HG03378 (cell line): Measurements from ENCODE around the gene DIPK1C.
"Not testable (repeated sequence)": the region's sequence is repeated elsewhere in the genome, so short reads cannot be mapped to it uniquely, and the experiment has no call there.

ENCODE experiments used
- ATAC-seq: cut with Tn5 transposase; IDR thresholded peaks from one replicate; pipeline ENCODE4 v1.9.1; 2021; ENCODE audit warnings: mild to moderate bottlenecking, moderate library complexity; ENCODE audit not compliant: unreplicated experiment

The DIPK1C gene

DNA sequence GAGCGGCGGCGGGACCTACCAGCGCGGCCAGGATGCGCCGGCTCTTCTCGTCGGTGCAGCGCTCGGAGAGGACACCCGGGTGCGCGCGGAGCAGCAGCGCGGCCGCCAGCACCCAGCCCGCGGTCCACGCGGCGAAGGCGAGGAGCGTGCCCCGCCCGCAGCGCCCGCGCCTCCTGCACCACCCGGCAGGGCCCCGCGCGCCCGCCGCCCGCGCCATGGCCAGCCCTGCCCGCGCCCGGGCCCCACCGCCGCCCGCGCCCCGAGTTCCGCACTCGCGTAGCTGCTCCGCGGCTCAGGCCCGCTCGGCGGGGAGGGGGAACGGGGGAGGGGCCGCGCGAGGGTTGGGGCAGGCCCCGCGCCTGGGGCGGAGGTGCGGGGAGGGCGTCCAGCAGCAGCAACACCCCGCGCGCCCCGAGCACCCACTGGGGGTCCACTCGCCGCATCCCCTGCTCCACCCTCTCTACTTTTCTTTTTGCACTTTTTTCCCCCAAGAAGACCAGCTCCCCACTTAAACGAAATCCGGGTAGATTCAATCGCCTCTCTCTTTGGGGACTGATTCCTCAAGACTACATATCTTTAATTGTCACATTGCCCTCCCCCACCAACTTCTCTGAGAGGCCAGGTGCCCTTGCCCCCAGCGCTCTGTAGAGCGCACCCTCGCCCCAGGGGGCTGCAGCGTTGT, at the start of gene DIPK1C:
Gene DIPK1C, minus strand, starts transcription at position 266 of the 682 bp plus-strand sequence. Its CDS starts 49 bp downstream, at position 217.
- no peak for ATAC-seq

DNA sequence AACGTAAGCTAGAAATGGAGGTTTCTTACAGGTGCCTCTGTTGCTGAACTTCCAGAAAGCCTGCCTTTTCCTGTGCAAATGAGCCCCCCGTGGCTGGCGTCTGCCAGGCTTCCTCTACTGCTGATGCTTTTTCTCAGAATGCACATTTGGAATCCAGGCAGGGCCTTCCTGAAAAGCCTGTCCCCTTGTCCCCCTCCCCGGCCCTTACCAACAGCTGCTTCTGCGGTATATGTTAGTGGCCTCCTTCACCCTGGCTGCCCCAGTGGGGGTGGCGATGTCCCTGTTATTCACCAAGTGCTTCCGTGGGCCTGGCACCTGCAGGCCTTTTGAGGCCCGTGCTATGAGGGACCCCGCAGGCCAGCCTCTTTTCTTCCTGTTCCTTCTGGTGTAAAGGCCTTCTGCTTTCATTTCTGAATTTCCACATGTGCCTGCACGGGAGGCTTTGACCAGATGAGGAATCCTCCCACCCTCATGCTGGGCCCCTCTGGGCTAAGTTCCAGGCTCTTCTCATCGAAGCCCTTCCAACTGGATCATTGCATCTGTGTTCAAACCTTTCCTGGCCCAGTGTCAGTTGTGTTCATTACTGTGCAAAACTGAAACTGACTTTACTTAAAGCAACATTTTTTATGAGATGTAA, 49.5 kb upstream of the DIPK1C start:
- ATAC-seq: no peak

DNA sequence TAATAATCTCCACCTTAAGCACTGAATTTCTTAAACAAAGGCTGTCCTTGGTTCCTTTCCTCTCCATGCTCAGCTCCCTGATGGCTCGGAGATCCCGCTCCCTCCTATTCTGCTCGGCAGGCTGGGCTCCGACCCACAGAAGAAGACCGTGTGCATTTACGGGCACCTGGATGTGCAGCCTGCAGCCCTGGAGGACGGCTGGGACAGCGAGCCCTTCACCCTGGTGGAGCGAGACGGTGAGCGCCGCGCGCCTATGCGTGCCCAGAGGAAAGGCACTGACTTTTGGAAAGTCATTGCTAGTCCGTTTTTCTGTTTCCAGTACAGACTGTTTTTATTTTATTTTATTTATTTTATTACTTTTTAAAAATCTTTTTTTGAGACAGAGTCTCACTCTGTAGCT, 48.7 kb upstream of the DIPK1C start:
- no peak for ATAC-seq

DNA sequence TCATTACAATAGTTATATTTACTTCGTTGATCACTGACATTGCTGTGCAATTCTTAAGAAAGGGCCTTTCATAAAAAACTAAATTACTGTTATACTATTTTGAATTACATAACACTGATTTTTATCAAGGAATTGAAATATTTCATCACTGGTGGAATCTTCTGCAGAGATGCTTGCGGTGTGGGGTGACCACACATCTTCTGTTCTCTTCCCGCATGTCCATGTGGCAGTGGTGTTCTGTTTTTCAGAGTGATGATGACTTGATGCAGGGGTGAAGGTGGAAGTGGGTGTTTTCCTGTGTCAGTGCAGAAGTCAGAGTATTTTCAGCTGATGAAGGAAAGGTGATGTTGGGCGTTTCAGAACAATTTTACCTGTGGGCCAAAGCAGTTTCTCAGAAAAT, 46.0 kb upstream of the DIPK1C start:
- no peak for ATAC-seq

DNA sequence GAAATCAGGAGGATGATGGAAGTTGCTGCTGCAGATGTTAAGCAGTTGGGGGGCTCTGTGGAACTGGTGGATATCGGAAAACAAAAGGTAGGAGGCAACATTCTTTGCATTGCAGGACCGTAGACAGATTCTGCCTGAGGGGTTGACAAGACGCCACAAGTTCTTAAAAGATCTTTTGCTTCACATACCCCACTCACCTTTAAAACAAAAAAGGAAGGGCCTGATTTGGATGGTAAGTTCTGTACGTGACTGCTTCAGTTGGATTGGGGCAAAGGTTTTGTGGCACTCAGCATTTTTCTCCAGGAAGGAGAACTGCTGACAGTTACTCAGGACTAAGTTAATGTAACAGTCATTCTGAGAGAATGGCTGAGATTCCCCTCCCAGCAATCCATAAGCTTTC, 44.3 kb upstream of the DIPK1C start:
- no peak for ATAC-seq

DNA sequence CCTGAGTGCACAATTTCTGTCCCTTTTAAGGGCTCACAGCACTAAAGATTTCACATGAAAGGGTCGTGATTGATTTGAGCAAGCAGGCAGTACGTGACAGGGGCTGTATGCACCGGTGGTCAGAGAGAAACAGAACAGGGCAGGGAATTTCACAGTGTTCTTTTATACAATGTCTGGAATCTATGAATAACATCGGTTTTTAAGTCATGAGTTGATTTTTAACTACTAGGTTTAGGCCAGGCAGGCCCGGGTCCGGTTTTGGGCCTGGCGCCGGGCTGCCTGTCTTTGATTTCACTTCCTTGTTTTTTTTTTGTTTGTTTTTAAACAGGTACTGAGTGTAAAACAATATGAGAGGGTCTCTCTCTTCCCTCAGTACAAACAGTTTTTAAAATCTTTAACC, 43.7 kb upstream of the DIPK1C start:
- ATAC-seq: not testable (repeated sequence)

DNA sequence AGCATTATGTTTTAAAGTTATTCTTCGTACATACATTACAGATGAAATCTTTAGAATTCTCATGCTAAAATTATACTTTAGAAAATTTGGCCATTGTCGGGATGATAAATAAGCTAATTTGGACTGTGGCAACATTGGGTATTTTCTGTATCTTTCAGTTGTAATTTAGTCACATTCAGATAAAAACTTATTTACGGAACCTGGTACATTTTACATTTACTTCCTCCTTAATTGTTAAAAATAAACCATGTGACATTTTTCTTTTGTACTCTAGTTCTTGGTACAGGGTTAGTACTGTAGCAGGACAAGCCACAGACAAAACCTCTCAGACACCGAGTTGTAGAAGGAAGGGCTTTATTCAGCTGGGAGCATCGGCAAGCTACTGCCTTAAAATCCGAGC, 43.3 kb upstream of the DIPK1C start:
- ATAC-seq: no peak

DNA sequence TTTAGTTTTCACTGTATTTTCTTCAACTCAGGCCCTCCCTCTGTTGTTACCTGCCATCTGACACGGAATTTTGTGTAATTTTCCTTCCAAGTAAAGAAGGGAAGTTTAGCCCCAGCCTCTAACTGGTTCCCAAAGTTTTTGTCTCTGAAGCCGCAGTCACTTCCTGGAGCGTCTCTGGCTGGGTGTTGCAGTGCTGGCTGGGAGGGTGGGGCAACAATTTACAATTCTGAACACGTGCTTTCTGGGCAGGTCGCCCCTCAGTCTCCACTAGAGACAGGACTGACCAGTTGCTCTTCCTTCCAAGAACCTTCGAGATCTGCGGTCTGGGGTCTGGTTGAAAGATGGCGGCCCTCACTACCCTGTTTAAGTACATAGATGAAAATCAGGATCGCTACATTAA, 42.5 kb upstream of the DIPK1C start:
- peak; percentile 41 for ATAC-seq

DNA sequence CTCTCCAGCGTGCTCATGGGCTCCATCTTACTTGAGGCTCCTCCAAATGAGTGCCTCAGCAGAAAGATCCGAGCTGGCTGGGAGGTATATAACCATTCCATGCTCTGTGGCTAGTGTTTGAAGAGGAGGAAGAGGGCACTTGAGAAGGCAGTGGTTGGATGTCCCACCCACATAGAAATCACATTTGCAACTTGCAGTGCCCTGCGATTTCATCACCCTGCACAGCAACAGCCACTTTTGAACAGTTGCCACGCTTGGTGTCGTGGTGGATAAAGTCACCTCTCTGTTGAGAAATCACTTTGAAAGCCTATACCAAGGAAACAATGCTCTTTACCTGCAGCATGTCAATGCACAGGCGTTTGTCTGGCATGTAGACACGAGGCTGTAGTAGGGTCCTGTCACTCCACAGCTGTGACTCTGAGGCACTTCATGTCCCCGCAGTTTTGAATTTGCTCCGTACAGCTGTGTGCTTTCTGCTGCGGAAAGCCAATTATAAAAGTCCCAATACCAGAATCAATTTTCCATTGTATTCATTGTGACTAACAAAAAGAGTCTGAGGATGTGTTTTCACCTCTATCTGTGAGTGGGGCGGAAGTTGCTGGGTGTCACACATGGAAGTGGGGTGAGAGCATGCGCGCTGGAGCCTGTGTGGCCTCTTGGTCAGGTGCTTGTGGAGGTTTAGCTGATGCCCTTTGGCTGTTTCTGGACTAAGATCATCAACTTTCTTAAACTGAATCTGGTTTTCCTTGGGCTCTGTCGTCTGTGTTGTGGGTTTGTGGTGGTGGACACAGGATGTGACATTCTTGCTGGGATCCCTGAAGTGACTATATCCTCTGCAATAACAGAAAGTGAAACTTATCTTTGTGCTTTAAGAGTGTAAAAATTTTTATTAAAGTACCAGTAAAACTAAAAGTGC, 41.9 kb upstream of the DIPK1C start:
- ATAC-seq: peak; percentile 48

DNA sequence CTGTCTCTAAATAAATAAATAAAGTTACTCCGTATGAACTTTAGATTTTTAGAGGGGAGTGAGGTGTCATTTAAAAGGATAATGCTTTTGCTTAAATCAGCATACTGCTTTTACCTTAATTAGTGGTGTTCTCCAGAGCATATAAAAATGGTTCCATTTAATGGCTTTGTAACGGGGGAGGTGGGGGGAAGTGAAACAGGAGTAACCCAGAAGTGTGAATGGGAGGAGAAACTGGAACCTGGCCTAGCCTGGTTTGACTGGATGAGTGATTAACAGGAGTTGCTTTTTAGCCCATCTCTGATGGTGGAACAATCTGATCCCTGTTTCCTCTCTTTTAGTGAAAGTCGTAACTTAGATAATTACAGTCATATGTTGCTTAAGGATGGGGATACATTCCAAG, 40.7 kb upstream of the DIPK1C start:
- ATAC-seq: no peak

DNA sequence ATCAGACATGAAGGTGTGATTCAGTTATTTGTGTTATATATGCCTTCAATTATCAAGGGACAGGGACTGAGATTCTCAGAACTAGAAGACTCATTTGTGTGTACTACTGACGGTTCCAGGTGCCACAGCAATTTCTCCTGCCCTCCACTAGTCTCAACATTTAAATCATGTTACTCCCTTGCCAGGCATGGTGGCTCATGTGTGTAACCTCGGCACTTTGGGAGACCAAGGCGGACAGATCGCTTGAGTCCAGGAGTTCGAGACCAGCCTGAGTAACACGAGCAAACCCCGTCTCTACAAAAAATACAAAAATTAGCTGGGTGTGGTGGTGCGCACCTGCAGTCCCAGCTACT, 40.2 kb upstream of the DIPK1C start:
- no peak for ATAC-seq

DNA sequence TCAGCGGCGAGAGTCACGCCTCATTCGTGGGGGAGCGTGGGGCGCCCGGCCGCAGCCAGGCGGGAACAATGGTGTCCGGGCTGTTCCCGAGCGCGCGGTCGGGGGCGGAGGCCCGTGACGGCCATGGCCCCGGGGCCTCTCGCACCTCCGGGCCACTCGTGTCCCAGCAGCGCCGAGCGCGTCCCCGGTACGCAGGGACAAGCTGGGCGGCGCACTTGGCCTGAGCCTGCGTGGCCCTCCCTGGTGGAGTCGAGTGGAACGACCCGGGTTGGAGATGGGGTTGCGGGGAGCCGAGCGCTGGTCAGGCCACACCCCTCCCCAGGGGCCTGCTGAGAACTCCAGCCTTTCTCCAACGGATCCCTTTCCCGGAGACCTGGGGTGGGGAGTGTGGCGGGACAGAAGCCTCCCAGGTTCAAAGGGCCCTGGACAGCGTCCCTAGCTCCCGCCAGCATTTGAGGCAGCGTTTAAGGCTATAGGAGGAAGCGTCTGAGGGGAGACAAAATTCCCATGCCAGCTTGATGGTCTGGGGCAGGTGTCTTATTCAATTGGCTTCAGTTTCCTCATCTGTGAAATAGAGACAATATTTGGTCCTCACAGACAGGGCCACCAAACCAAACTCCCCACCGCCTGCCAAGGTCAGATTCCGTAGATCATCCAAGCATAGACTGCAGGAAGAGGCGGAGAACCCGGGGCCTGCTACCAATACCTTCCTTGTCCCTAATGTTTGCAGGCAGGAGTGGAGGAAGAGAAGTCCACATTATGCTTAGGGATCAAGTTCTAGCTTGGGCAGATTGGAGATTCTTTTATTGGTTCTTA, 39.6 kb upstream of the DIPK1C start:
- peak; percentile 4 for ATAC-seq

DNA sequence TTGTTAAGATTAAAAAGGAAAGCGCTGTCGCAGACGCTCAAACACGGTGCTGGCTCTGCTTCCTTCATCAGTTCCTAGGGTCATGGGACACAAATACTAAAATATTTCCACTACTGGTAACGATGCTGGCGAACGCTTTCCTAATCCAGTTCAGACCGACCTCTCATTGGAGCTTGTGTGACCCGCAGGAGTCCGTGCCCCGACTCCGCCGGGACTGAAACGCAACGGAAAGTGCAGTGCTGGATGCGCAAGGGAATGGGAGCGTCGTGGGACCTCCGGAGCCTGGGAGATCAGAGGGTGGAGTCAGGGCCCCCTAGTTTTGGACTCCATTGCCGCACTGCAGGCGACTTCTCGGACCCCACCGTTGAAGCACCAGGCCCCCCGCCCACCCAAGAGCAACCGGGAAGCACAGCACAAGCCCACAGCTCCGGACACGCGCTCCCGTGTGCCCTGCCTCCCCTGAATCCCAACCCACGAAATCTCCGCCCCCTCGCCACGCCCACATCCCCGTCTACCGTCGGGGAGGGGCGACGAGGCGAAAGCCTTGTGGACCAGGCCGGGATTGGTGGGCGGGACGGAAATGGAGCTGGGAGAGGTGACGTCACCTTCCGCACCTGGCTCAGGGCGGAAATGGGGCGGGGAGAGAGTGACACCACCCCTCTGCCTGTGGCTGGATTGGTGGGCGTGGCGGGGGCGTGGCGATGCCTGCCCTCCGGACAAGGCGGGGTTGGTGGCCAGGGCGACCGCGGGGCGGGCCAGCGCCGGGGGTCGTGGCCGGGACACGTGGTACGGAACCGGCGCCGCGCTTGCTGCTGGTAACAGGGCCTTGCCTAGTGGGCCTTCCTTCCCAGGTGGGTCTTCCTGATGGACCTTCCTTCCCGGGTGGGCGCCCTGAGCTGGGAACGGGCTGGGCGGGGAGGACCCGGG, 38.7 kb upstream of the DIPK1C start, which contains the start of gene CNDP2:
Gene CNDP2, plus strand, starts transcription at position 783 of the 927 bp plus-strand sequence. CDS start 3,611 bp downstream, outside the sequence.
- peak; percentile 56 for ATAC-seq

DNA sequence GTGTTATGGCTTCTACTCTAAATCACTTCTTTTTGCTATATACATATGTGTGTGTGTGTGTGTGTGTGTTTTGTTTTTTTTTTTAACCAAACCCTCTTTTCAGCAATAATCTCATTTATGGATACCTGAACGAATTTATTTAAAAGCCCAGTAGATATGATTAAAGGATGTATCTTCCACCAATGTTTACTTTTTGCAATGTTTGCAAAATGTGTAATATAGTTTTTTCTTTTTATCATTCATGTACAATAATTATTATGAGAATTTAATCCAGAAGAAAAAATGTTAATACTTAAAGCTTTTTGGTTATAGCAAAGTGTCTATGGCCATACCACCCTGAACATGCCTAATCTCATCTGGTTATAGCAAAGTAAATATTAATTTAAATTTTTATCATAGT, 37.4 kb upstream of the DIPK1C start:
- no peak for ATAC-seq

DNA sequence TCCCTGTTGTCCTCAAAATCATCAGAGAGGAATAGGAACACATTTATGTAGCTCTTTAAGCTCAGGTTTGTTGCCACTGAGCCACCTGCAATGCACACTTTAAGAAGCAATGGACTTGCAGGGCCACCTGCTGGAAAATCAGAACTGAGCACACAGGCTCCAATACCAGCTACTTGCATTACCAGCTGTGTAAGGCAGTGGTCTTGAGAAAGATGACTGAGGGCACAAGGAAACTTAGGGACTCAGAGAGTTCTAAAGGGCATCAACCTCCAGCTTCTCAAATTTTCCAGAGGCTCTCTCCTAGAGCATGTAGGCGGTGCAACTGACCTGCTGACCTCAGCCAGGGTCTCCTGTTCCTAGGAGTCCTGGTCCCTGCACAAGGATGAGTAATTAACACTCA, 36.6 kb upstream of the DIPK1C start:
- ATAC-seq: peak; percentile 39

DNA sequence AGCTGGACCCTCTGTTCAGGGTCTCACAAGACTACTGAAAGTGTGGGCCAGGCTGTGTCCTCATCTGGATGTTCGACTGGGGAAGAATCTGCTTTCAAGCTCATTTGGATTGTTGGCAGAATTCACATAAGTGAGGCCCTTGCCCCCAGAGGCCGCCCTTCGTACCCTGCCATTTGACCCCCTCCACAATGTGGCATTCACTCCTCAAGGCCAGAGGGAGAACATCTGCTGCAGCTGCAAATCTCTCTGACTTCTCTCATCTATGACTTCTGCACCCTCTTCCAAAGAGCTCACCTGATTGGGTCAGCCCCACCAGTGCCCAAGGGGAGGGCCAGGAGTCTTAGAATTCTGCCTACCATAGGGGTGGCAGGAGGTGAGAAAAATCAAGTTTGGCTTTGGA, 35.2 kb upstream of the DIPK1C start:
- no peak for ATAC-seq

DNA sequence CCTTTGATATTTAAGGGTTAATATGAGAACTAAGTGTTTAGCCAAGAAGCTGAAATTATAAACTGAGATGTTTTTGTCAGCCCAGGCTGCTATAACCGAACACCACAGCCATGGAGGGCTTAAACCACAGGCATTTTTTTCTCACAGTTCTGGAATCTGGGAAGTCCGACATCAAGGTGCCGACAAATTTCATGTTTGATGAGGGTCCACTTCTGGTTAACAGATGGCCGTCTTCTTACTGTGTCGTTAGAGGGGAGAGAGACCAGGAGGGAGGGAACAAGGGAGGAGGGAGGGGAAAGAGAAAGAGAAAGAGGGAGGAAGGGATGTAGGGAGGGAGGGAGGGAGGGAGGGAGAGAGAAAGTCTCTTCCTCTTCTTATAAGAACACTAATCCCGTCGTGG, 32.6 kb upstream of the DIPK1C start:
- no peak for ATAC-seq

DNA sequence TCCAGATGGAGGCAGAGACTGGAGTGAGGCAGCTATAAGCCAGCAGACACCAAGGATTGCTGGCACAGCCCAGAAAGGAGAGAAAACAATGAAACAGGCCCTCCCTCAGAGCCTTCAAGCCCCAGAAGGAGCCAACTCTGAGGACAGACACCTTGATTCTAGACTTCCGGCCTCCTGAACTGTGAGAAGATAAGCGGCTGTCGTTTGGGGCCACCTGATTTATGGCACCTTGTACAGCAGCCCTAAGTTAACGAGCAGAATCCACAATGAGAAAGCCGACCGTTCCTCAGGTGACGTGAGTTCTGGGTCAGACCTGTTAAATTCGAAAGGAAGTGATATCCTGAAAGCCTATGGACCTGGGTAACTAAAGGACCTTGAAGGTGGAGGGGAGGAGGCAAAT, 31.8 kb upstream of the DIPK1C start:
- ATAC-seq: no peak

DNA sequence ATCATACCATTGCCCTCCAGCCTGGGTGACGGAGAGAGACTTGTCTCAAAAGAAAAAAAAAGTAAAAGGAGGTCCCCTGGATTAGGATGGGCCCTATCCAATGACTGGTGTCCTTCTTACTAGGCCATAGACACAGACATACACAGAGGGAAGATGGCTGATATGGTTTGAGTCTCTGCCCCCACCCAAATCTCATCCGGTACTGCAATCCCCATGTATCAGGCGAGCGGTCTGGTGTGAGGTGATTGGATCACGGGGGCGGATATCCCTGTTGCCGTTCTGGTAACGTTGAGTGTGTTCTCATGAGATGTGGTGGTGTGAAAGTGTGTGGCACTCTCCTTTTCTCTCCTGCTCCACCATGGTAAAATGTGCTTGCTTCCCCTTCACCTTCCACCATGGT, 31.2 kb upstream of the DIPK1C start:
- no peak for ATAC-seq
